Pancreas (tissue), 10 donors: Measurements from ENCODE around the gene MKLN1. TPM values are rescaled to one million over a fixed set of nuclear protein-coding genes. Genes with fewer than 3 reads are reported as not detected.
"Not testable (repeated sequence)": the region's sequence is repeated elsewhere in the genome, so short reads cannot be mapped to it uniquely, and the experiment has no call there.

Experiments used
- ATAC-seq, 4 donors: fragments of 200-7000 bp; cut with Tn5 transposase; one replicate each; pipeline versions ENCODE4 v1.8.0 to v1.9.1; 2020; ENCODE audit warnings: mild to moderate bottlenecking in 4 of 4, moderate library complexity in 4 of 4
- DNase-seq, 6 donors: peaks; one replicate each; pipeline ENCODE4 v3.0.0-alpha.2; 2020
- FAIRE-seq: peaks from 2 replicates; lab custom pipeline; 2012; peaks lifted over from hg19 to GRCh38; lab: Jason Lieb, UNC
- H3K27ac ChIP-seq, 4 donors: fragments of 200-600 bp; sonication (generic); 1 replicate in 3 of 4; 2 replicates in 1 of 4; pipeline versions ENCODE4 v1.5.0 to v1.8.0; 2020
- H3K27me3 ChIP-seq, 4 donors: fragments of 200-600 bp; one replicate each; pipeline ENCODE4 v1.8.0; 2021
- H3K36me3 ChIP-seq, 3 donors: fragments of 200-600 bp; sonication (generic) in 1 of 3; one replicate each; pipeline versions ENCODE4 v1.5.0 to v1.8.0; 2020 to 2021
- H3K4me1 ChIP-seq, 3 donors: fragments of 200-600 bp; one replicate each; pipeline ENCODE4 v1.8.0; 2021
- H3K4me3 ChIP-seq, 4 donors: fragments of 200-600 bp; sonication (generic) in 2 of 4; one replicate each; pipeline versions ENCODE4 v1.5.0 to v1.8.0; 2020 to 2021
- H3K9me3 ChIP-seq, 4 donors: fragments of 200-600 bp; one replicate each; pipeline ENCODE4 v1.8.0; 2021
- WGBS, 2 donors: extraction: QIAGEN DNeasy Blood & Tissue Kit; methylation state at CpG; one replicate each; pipeline ENCODE4 v1.1.7; 2013; 5-methylcytosine and 5-hydroxymethylcytosine counted together
- intact Hi-C, 3 donors: fragments of 100-400 bp; cut with DNase I; formaldehyde crosslinking; loops; one replicate each; pipeline versions ENCODE4 v1.11.1 to v1.14.2; 2022
- polyA plus RNA-seq, 2 donors: library from polyadenylated mRNA; stranded (reverse); fragments of 200-250 nt; gene quantifications; one replicate each; pipeline ENCODE4 v1.2.3, GENCODE V29; 2013
- total RNA-seq, 6 donors: library from RNA; stranded (reverse); fragmentation: NEBNext Ultra II Directional in 4 of 6; extraction: Animal tissue kit (Norgen Biotek cat#: 25700) in 4 of 6; gene quantifications; one replicate each; pipeline versions ENCODE4 v1.2.1 to v1.2.4, GENCODE V29; 2021 to 2023
- TF ChIP-seq, protein P1 (sequence below), 4 donors: fragments of 200-600 bp; sonication (generic) in 3 of 4; IDR thresholded peaks; one replicate each; pipeline versions ENCODE4 v1.5.0 to v1.8.0; 2021; ENCODE audit warnings: antibody characterized with exemption in 4 of 4
- donor health status: healthy with polysubstance abuse.
- donor health status: DM: no; HTN: no; CAD: no; lungs with moderate emphysema.
- donor health status: DM: no; HTN: no; CAD: no.
- donor health status: control.
- donor health status: control.
- donor health status: Bipolar disorder and iron deficiency.
- donor health status: DM: yes; HTN: yes; CAD: no.
- donor health status: DM: no; HTN: no; CAD: no.
- donor health status: DM: no; HTN: no; CAD: no.
- donor health status: DM: yes; HTN: yes; CAD: no.

Gene MKLN1
- total and polyA plus RNA-seq, 8 donors = 7.0 to 30.2 (median 21.6) TPM

DNA sequence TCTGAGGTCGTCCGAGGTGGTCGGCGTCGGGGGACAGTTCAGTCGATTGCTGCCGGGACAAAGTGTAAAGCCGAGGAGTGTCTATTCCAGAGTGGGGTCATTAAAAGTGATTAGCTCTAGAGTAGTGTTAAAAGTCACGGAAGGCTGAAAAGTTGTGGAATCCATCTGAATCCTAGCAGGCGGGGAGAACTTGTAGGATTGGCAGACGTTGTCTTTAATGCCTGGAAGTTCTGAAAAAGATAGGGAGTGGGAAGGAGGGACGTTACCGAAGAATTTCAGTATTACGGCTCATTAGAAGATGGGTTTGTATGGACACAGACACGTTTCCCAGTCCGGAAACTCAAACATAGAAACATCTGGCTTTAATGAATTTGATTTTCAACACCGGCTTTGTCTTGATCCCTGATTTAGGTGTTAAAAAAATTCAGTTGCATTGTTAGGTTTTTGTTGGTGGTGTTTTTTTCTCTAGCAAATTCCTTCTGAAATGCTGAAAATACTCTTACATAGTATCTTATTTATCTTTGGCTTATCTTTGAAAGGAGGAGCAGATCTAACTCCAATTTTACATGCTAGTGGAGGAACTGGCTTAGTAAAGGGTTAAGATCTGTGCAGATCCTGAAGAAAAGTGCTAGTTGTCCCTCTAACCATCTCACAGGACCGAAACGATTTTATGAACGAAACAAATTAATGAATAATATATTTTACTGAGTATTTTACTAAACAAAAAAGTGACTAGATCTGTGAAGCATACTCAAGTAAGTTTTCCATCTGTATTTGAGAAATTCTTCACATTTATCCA lies 900 bp downstream of the MKLN1 start:
- ATAC-seq = peak; percentile 18 to 43 (median 30)

DNA sequence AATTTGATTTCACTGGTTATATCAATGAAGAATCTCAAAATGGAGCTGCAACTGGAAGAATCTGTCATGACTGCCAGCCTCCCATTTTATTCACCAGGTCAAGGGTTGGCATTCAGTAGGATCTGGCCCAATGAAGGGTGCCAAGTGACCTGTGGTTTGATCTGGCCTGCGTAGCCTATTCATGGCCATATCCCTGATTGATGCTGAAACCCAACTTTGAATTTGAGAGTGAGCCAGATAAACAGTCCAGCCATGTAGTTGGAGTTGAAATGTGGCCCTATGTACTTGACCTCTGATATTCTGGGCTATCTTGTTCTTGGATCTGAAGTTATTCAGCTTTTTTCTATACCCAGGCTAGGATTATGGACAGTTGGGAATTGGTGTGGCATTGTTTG lies 1.5 kb downstream of the MKLN1 start:
- DNase-seq (peak in 1 of 6 donors; percentile 23), FAIRE-seq (no peak), ATAC-seq (no peak)
- Histone ChIP-seq H3K36me3 (no peaks in the 10 kb centered on the region), H3K4me3 (peak overlapping the region in 2 of 4 donors; percentile 86 to 98), H3K9me3 (no peaks in the 10 kb centered on the region), H3K4me1 (peaks cover 16 to 32% (median 30%) of the 10 kb centered on the region in 3 donors), H3K27me3 (no peaks in the 10 kb centered on the region), H3K27ac (peak overlapping the region in 1 of 4 donors; percentile 99)
- intact Hi-C loops = no loop called here
- 13 to 25% methylated on average over 1 of the region's 1 CpG for WGBS, 2 donors
- TF ChIP-seq, protein P1, sequence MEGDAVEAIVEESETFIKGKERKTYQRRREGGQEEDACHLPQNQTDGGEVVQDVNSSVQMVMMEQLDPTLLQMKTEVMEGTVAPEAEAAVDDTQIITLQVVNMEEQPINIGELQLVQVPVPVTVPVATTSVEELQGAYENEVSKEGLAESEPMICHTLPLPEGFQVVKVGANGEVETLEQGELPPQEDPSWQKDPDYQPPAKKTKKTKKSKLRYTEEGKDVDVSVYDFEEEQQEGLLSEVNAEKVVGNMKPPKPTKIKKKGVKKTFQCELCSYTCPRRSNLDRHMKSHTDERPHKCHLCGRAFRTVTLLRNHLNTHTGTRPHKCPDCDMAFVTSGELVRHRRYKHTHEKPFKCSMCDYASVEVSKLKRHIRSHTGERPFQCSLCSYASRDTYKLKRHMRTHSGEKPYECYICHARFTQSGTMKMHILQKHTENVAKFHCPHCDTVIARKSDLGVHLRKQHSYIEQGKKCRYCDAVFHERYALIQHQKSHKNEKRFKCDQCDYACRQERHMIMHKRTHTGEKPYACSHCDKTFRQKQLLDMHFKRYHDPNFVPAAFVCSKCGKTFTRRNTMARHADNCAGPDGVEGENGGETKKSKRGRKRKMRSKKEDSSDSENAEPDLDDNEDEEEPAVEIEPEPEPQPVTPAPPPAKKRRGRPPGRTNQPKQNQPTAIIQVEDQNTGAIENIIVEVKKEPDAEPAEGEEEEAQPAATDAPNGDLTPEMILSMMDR (IDR thresholded peaks at IDR 0.05) = no peak

More for the DNA sequence above, 900 bp downstream of the MKLN1 start:
- H3K36me3 ChIP-seq = no peaks in the 10 kb centered on the region
- DNase-seq = no peak
- TF ChIP-seq, protein P1 (IDR thresholded peaks at IDR 0.05) = no peak
- intact Hi-C loops = no loop called here
- WGBS, 2 donors = 1% methylated on average over 20 of the region's 20 CpGs
- no peak for FAIRE-seq
- peaks cover 16 to 32% (median 30%) of the 10 kb centered on the region in 3 donors for H3K4me1 ChIP-seq
- peak overlapping the region; percentile 87 to 99 (median 96) for H3K27ac ChIP-seq
- H3K27me3 ChIP-seq = no peaks in the 10 kb centered on the region
- peak overlapping the region; percentile 66 to 98 (median 92) for H3K4me3 ChIP-seq
- no peaks in the 10 kb centered on the region for H3K9me3 ChIP-seq

DNA sequence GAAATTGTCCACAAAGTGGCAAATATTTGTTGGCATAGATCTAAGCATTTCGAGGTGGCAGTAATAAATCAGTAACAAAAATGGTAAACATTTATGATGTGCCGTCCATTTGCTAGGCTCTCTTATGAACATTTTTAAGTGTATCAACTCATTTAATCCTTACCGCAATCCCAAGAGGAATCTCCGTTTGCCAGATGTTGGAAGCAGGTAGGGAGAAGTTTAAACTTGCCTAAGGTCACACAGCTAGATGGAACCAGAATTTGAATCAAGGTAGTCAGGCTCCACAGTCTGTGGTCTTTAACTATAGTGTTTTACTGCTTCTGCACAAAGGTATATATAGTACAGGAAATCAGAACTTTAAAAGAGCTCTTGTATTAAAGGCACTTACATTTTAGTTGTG lies 2.6 kb downstream of the MKLN1 start:
- Histone ChIP-seq H3K4me1 (peaks cover 16 to 32% (median 30%) of the 10 kb centered on the region in 3 donors), H3K27ac (peak overlapping the region in 2 of 4 donors; percentile 5 to 99), H3K9me3 (no peaks in the 10 kb centered on the region), H3K27me3 (no peaks in the 10 kb centered on the region), H3K4me3 (no peak overlapping the region), H3K36me3 (no peaks in the 10 kb centered on the region)
- FAIRE-seq (no peak), DNase-seq (no peak), ATAC-seq (no peak)
- TF ChIP-seq, protein P1 (IDR thresholded peaks at IDR 0.05) = no peak
- WGBS, 2 donors = 28 to 41% methylated on average over 4 of the region's 4 CpGs
- intact Hi-C loops = no loop called here

DNA sequence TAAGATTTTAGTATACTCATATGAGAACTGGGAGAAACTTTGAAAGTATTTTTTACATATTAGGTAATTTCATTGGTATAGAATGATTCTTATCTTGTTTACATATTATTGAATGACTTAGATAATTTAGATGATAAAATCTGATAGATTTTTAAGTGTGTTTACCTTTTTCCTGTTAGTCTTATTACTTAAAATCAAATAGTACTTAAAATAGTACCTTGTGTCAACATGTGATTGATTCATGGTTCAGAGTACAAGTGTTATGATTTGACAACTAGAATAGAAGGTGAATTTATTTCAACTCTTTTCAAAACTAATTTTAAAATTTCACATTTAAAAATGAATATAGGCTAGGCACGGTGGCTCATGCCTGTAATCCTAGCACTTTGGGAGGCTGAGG lies 4.1 kb downstream of the MKLN1 start:
- Histone ChIP-seq H3K9me3 (peaks cover 0 to 5% (median 0%) of the 10 kb centered on the region in 4 donors), H3K27me3 (no peaks in the 10 kb centered on the region), H3K4me3 (no peak overlapping the region), H3K36me3 (no peaks in the 10 kb centered on the region), H3K4me1 (peaks cover 16 to 32% (median 27%) of the 10 kb centered on the region in 3 donors), H3K27ac (no peak overlapping the region)
- WGBS, 2 donors = 31 to 59% methylated on average over 1 of the region's 1 CpG
- ATAC-seq (no peak), FAIRE-seq (peak; percentile 49), DNase-seq (no peak)
- TF ChIP-seq, protein P1 (IDR thresholded peaks at IDR 0.05) = no peak
- intact Hi-C loops = no loop called here

DNA sequence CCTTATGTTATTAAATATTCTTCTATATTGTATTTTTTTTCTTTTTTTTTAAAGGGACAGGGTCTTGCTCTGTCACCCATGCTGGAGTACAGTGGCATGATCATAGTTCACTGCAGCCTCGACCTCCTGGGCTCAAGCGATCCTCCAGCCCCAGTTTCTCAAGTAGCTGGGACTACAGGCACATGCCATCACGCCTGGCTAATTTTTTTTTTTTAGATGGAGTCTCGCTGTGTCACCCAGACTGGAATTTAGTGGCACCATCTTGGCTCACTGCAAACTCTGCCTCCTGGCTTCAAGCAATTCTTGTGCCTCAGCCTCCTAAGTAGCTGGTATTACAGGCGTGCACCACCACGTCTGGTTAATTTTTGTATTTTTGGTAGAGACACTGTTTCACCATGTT lies 5.1 kb downstream of the MKLN1 start:
- WGBS, 2 donors = 93 to 99% methylated on average over 6 of the region's 6 CpGs
- H3K4me3 ChIP-seq, intact Hi-C loops, H3K27me3 ChIP-seq, H3K36me3 ChIP-seq, DNase-seq, FAIRE-seq, ATAC-seq, H3K9me3 ChIP-seq, H3K27ac ChIP-seq: not testable (repeated sequence)
- H3K4me1 ChIP-seq = peaks cover 16 to 32% (median 25%) of the 10 kb centered on the region in 3 donors
